HepG2 (cell line): ENCODE data around the gene CDC42EP3. TPM values are rescaled to one million over a fixed set of nuclear protein-coding genes. Genes with fewer than 3 reads are reported as not detected.

ENCODE experiments used
- ATAC-seq: fragments of 200-7000 bp; cut with Tn5 transposase; 3 replicates; pipeline ENCODE4 v1.9.1; 2020; ENCODE audit warnings: mild to moderate bottlenecking, moderate library complexity
- BruUV-seq: library from RNA; stranded (reverse); fragments of 400-500 nt; replicated peaks from 2 replicates; lab custom pipeline; 2021; lab: Mats Ljungman, UMichigan
- CTCF ChIA-PET: fragments of 300-600 bp; formaldehyde crosslinking; extraction: SDS; loops from one replicate; lab custom pipeline; 2021; ENCODE audit warnings: low total read pairs, inconsistent platforms, low intra/inter-chr PET ratio; lab: Yijun Ruan, JAX
- POLR2A ChIA-PET: fragments of 350-600 bp; sonication (Branson Sonifier 250); formaldehyde crosslinking; loops from one replicate; lab custom pipeline; 2020; ENCODE audit warnings: antibody characterized with exemption, inconsistent platforms; lab: Yijun Ruan, JAX
- DNase-seq: peaks from one replicate; pipeline ENCODE4 v3.0.0-alpha.2; 2015; ENCODE audit warnings: low spot score
- FAIRE-seq: peaks from 3 replicates; lab custom pipeline; 2011; peaks lifted over from hg19 to GRCh38; lab: Jason Lieb, UNC
- H2AFZ ChIP-seq: one replicate; pipeline ENCODE4 v1.6.1; 2011; ENCODE audit warnings: low read length, inconsistent platforms
- H3K27ac ChIP-seq: fragments of 300-600 bp; 3 replicates; pipeline ENCODE4 v1.8.0; 2011; ENCODE audit warnings: mixed run types, mild to moderate bottlenecking, mixed read lengths, low read length, inconsistent platforms; ENCODE audit not compliant: insufficient read depth; ENCODE audit errors: extremely low read length
- H3K27me3 ChIP-seq, 2 experiments: fragments of 200-600 bp in 1 of 2; 2 replicates in 1 of 2; 3 replicates in 1 of 2; pipeline versions ENCODE4 v1.6.0 to v1.8.0; 2011; ENCODE audit warnings: low read length in 2 of 2, mild to moderate bottlenecking in 2 of 2, moderate library complexity in 2 of 2, inconsistent platforms in 1 of 2; ENCODE audit not compliant: insufficient read depth in 2 of 2, control insufficient read depth in 1 of 2
- H3K36me3 ChIP-seq, 2 experiments: fragments of 200-600 bp in 1 of 2; replicated peaks in 1 of 2; 2 replicates in 1 of 2; 3 replicates in 1 of 2; pipeline versions ENCODE4 v1.5.1 to v1.8.0; 2011; ENCODE audit warnings: low read length in 2 of 2, inconsistent platforms in 1 of 2; ENCODE audit not compliant: insufficient read depth in 2 of 2, control insufficient read depth in 1 of 2
- H3K4me1 ChIP-seq: 2 replicates; pipeline ENCODE4 v1.5.1; 2012; ENCODE audit warnings: low read length, inconsistent platforms; ENCODE audit not compliant: insufficient read depth
- H3K4me2 ChIP-seq: 2 replicates; pipeline ENCODE4 v1.6.0; 2011; ENCODE audit warnings: low read depth, low read length, inconsistent platforms
- H3K4me3 ChIP-seq, 3 experiments: fragments of 200-600 bp in 1 of 3; sonication (generic), shearing (Covaris generic) in 1 of 3; replicated peaks in 1 of 3; 2 replicates each; pipeline ENCODE4 v1.5.1; 2011 to 2016; ENCODE audit warnings: low read length in 3 of 3, inconsistent platforms in 2 of 3, low read depth in 2 of 3, mild to moderate bottlenecking in 2 of 3, control low read depth in 1 of 3, mixed read lengths in 1 of 3; ENCODE audit not compliant: insufficient read depth in 1 of 3
- H3K79me2 ChIP-seq: one replicate; pipeline ENCODE4 v1.6.1; 2011; ENCODE audit warnings: low read length, inconsistent platforms; ENCODE audit not compliant: insufficient read depth
- H3K9ac ChIP-seq: 2 replicates; pipeline ENCODE4 v1.6.0; 2011; ENCODE audit warnings: mild to moderate bottlenecking, low read depth, low read length, inconsistent platforms; ENCODE audit not compliant: insufficient read depth
- H3K9me3 ChIP-seq: 2 replicates; pipeline ENCODE4 v1.5.1; 2012; ENCODE audit warnings: mild to moderate bottlenecking, low read length
- H4K20me1 ChIP-seq: 2 replicates; pipeline ENCODE4 v1.6.0; 2011; ENCODE audit warnings: inconsistent platforms, mild to moderate bottlenecking, low read length, moderate library complexity; ENCODE audit not compliant: insufficient read depth
- ARID3A ChIP-seq: IDR thresholded peaks from 2 replicates; pipeline ENCODE4 v1.6.1; 2012; ENCODE audit warnings: low read depth, low read length, improper control_type of control experiment
- ASH2L ChIP-seq: fragments of 300-600, 200-600 bp; sonication (generic); IDR thresholded peaks from 2 replicates; pipeline ENCODE4 v1.7.0; 2017; ENCODE audit warnings: low read depth, mild to moderate bottlenecking, moderate library complexity, mixed read lengths, low read length; ENCODE audit not compliant: insufficient read length
- KDM3A ChIP-seq: IDR thresholded peaks from 2 replicates; pipeline ENCODE4 v1.6.1; 2018; ENCODE audit warnings: low read depth, missing compliant biosample characterization
- PREB ChIP-seq: sonication (generic); formaldehyde crosslinking; IDR thresholded peaks from 2 replicates; pipeline ENCODE4 v1.4.0; 2020; ENCODE audit warnings: missing genetic modification reagents
- TBP ChIP-seq: sonication (generic); formaldehyde crosslinking; IDR thresholded peaks from 2 replicates; pipeline ENCODE4 v1.5.0; 2020; ENCODE audit warnings: missing genetic modification reagents
- ZBTB26 ChIP-seq: IDR thresholded peaks from 2 replicates; pipeline ENCODE4 v1.6.1; 2016; ENCODE audit warnings: missing compliant biosample characterization, missing genetic modification reagents, borderline replicate concordance
- ZFP62 ChIP-seq: sonication (generic); formaldehyde crosslinking; IDR thresholded peaks from 2 replicates; pipeline ENCODE4 v1.4.0; 2020; ENCODE audit warnings: missing genetic modification reagents
- ZNF713 ChIP-seq: sonication (generic); formaldehyde crosslinking; IDR thresholded peaks from 2 replicates; pipeline ENCODE4 v1.4.0; 2020; ENCODE audit warnings: mild to moderate bottlenecking, missing genetic modification reagents
- WGBS: methylation state at CpG from one replicate; pipeline ENCODE4 v1.1.6; 2017; ENCODE audit warnings: low lambda C conversion rate; 5-methylcytosine and 5-hydroxymethylcytosine counted together
- in situ Hi-C: cut with HindIII; loops from 2 replicates; pipeline ENCODE4 v1.10.0; 2017; ENCODE audit warnings: low pct_unique_long_range_greater_than_20kb; ENCODE audit not compliant: extremely low pct_ligation_motif_present
- intact Hi-C: fragments of 100-400 bp; cut with micrococcal nuclease; formaldehyde crosslinking; loops from one replicate; pipeline ENCODE4 v1.10.0; 2022; ENCODE audit not compliant: unreplicated experiment
- polyA plus RNA-seq, 8 experiments: library from polyadenylated mRNA; depleted of rRNA in 3 of 8; stranded (reverse) in 7 of 8; unstranded in 1 of 8; fragments of >200 nt; fragmentation: Illumina TruSeq in 4 of 8; extraction: Trizol in 4 of 8; gene quantifications; 2 replicates each; pipeline versions ENCODE4 v1.2.1 to v1.2.3, GENCODE V29; 2011 to 2016; ENCODE audit warnings: low read depth in 4 of 8, missing spikeins in 1 of 8, mixed read lengths in 1 of 8; ENCODE audit not compliant: insufficient read depth in 1 of 8
- total RNA-seq, 5 experiments: library from RNA; depleted of rRNA; stranded (reverse); fragments of >200 nt; fragmentation: Illumina TruSeq; extraction: Trizol; gene quantifications; 2 replicates each; pipeline ENCODE4 v1.2.3, GENCODE V29; 2016; ENCODE audit warnings: low read depth in 1 of 5
- TF ChIP-seq, protein P1 (sequence below): sonication (generic); formaldehyde crosslinking; IDR thresholded peaks from 2 replicates; pipeline ENCODE4 v1.9.0; 2021; ENCODE audit warnings: missing genetic modification reagents, mild to moderate bottlenecking, borderline replicate concordance

Gene CDC42EP3
- total and polyA plus RNA-seq, 2 of the 13 experiments (the other 11 are each of a cell fraction or from before 2014, with no cell fraction given), result 0.01 TPM; not detected in 1

GRCh38 chr2:37686792-37687526, 15.5 kb upstream of the CDC42EP3 start:
- in situ Hi-C loops (no loop called here), intact Hi-C loops (no loop called here)
- BruUV-seq, result no TSS peak
- Histone ChIP-seq H3K9ac (no peak overlapping the region), H3K4me1 (no peaks in the 10 kb centered on the region), H3K27ac (no peak overlapping the region), H3K79me2 (no peaks in the 10 kb centered on the region), H3K36me3 (no peaks in the 10 kb centered on the region), H2AFZ (no peak overlapping the region), H3K9me3 (no peaks in the 10 kb centered on the region), H3K27me3 (peaks cover 0 to 10% of the 10 kb centered on the region in 2 experiments; a peak in 2 of 5 replicates), H3K4me3 (no peak overlapping the region), H4K20me1 (no peaks in the 10 kb centered on the region), H3K4me2 (no peak overlapping the region)
- TF ChIP-seq ASH2L, result no peak
- TF ChIP-seq TBP (CRISPR knock-in tag), result no peak
- TF ChIP-seq, protein P1, sequence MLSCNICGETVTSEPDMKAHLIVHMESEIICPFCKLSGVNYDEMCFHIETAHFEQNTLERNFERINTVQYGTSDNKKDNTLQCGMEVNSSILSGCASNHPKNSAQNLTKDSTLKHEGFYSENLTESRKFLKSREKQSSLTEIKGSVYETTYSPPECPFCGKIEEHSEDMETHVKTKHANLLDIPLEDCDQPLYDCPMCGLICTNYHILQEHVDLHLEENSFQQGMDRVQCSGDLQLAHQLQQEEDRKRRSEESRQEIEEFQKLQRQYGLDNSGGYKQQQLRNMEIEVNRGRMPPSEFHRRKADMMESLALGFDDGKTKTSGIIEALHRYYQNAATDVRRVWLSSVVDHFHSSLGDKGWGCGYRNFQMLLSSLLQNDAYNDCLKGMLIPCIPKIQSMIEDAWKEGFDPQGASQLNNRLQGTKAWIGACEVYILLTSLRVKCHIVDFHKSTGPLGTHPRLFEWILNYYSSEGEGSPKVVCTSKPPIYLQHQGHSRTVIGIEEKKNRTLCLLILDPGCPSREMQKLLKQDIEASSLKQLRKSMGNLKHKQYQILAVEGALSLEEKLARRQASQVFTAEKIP (CRISPR knock-in tag), result no peak
- TF ChIP-seq KDM3A (CRISPR knock-in tag), result no peak
- TF ChIP-seq PREB (CRISPR knock-in tag), result no peak
- TF ChIP-seq ARID3A, result no peak
- no peak for TF ChIP-seq ZBTB26
- TF ChIP-seq ZNF713 (CRISPR knock-in tag), result no peak
- no peak for TF ChIP-seq ZFP62
- ChIA-PET CTCF (no interaction called here), POLR2A (no interaction called here)
- no peak for ATAC-seq
- 0% methylated on average over 1 of the region's 1 CpG for WGBS
- no peak for DNase-seq
- FAIRE-seq, result no peak
